MG63 (cell line): ENCODE results near the gene STRA6. TPM values are rescaled to one million over a fixed set of nuclear protein-coding genes. Genes with fewer than 3 reads are reported as not detected.
A peak's percentile ranks its signal among the peaks of the same experiment; 100 is the strongest.
"Not testable (repeated sequence)": the region's sequence is repeated elsewhere in the genome, so short reads cannot be mapped to it uniquely, and the experiment has no call there.

ENCODE experiments used
- DNase-seq: peaks from one replicate; pipeline ENCODE4 v3.0.0-alpha.2; 2020
- H3K27me3 ChIP-seq: fragments of 250-450 bp; sonication (Bioruptor Pico); 2 replicates; pipeline ENCODE4 v1.5.1; 2020; ENCODE audit warnings: mild to moderate bottlenecking, moderate library complexity
- H3K36me3 ChIP-seq: fragments of 250-450 bp; sonication (Bioruptor Pico); 2 replicates; pipeline ENCODE4 v1.5.1; 2020; ENCODE audit warnings: mild to moderate bottlenecking, moderate library complexity
- H3K4me3 ChIP-seq: fragments of 250-450 bp; sonication (Bioruptor Pico); 2 replicates; pipeline ENCODE4 v1.5.1; 2020; ENCODE audit warnings: mild to moderate bottlenecking, moderate library complexity
- H3K9me3 ChIP-seq: fragments of 250-450 bp; sonication (Bioruptor Pico); 2 replicates; pipeline ENCODE4 v1.5.1; 2020; ENCODE audit warnings: mild to moderate bottlenecking, moderate library complexity
- total RNA-seq: library from RNA; depleted of rRNA; stranded (reverse); fragments of >200 nt; shearing (Covaris generic); gene quantifications from 2 replicates; pipeline ENCODE4 v1.2.3, GENCODE V29; 2014; ENCODE audit warnings: low replicate concordance

STRA6 gene
- total RNA-seq, 1 experiment from 2014 or later: 1.4 TPM

- H3K27me3 ChIP-seq: no peaks in the 10 kb centered on the region
- H3K4me3 ChIP-seq: no peak overlapping the region
- no peaks in the 10 kb centered on the region for H3K36me3 ChIP-seq
- H3K9me3 ChIP-seq: no peaks in the 10 kb centered on the region
- DNase-seq: no peak
Measured at GRCh38 chr15:74165461-74165860, 37.1 kb downstream of the STRA6 start.

- not testable (repeated sequence) for H3K27me3 ChIP-seq, H3K4me3 ChIP-seq, H3K36me3 ChIP-seq, H3K9me3 ChIP-seq, DNase-seq
Measured at GRCh38 chr15:74162195-74162536, 40.4 kb downstream of the STRA6 start.

GRCh38 chr15:74160390-74160789 lies 42.2 kb downstream of the STRA6 start:
- DNase-seq, H3K9me3 ChIP-seq, H3K4me3 ChIP-seq, H3K27me3 ChIP-seq, H3K36me3 ChIP-seq: not testable (repeated sequence)

- H3K27me3 ChIP-seq: no peaks in the 10 kb centered on the region
- DNase-seq: no peak
- H3K9me3 ChIP-seq: no peaks in the 10 kb centered on the region
- H3K36me3 ChIP-seq: no peaks in the 10 kb centered on the region
- H3K4me3 ChIP-seq: no peak overlapping the region
Measured at GRCh38 chr15:74159773-74160172, 42.8 kb downstream of the STRA6 start.

GRCh38 chr15:74158855-74159650 lies 43.5 kb downstream of the STRA6 start:
- DNase-seq: no peak
- H3K27me3 ChIP-seq: no peaks in the 10 kb centered on the region

GRCh38 chr15:74157868-74158827 lies 44.4 kb downstream of the STRA6 start:
- DNase-seq: no peak
- no peak overlapping the region for H3K4me3 ChIP-seq
- H3K27me3 ChIP-seq: no peaks in the 10 kb centered on the region
- no peaks in the 10 kb centered on the region for H3K9me3 ChIP-seq
- no peaks in the 10 kb centered on the region for H3K36me3 ChIP-seq

More at GRCh38 chr15:74158855-74159650, 43.5 kb downstream of the STRA6 start:
- no peaks in the 10 kb centered on the region for H3K36me3 ChIP-seq
- H3K4me3 ChIP-seq: no peak overlapping the region
- H3K9me3 ChIP-seq: no peaks in the 10 kb centered on the region

- Histone ChIP-seq H3K4me3 (no peak overlapping the region), H3K36me3 (no peaks in the 10 kb centered on the region), H3K27me3 (no peaks in the 10 kb centered on the region), H3K9me3 (no peaks in the 10 kb centered on the region)
- no peak for DNase-seq
Measured at GRCh38 chr15:74156678-74157411, 45.7 kb downstream of the STRA6 start.

- Histone ChIP-seq H3K9me3 (no peaks in the 10 kb centered on the region), H3K4me3 (no peak overlapping the region), H3K27me3 (no peaks in the 10 kb centered on the region), H3K36me3 (no peaks in the 10 kb centered on the region)
- no peak for DNase-seq
Measured at GRCh38 chr15:74155766-74156417, 46.7 kb downstream of the STRA6 start.

- H3K9me3 ChIP-seq: peaks cover 2% of the 10 kb centered on the region; the same call in 1 of the 2 replicates
- DNase-seq: no peak
- no peak overlapping the region for H3K4me3 ChIP-seq
- no peaks in the 10 kb centered on the region for H3K36me3 ChIP-seq
- H3K27me3 ChIP-seq: 0 out of 2 replicates have a peak, but pooled peaks cover 10% of the 10 kb centered on the region
Measured at GRCh38 chr15:74147051-74147450, 55.5 kb downstream of the STRA6 start.

- Histone ChIP-seq H3K27me3 (0 out of 2 replicates have a peak, but pooled peaks cover 10% of the 10 kb centered on the region), H3K9me3 (peaks cover 2% of the 10 kb centered on the region; the same call in 1 of the 2 replicates), H3K4me3 (no peak overlapping the region), H3K36me3 (no peaks in the 10 kb centered on the region)
- no peak for DNase-seq
Measured at GRCh38 chr15:74146277-74146800, 56.2 kb downstream of the STRA6 start.

GRCh38 chr15:74144153-74144775 lies 58.3 kb downstream of the STRA6 start:
- Histone ChIP-seq H3K4me3 (no peak overlapping the region), H3K9me3 (peaks cover 2% of the 10 kb centered on the region; the same call in 1 of the 2 replicates), H3K27me3 (0 out of 2 replicates have a peak, but pooled peaks cover 10% of the 10 kb centered on the region), H3K36me3 (no peaks in the 10 kb centered on the region)
- DNase-seq: no peak

GRCh38 chr15:74141591-74141990 lies 61.0 kb downstream of the STRA6 start:
- H3K27me3 ChIP-seq: 0 out of 2 replicates have a peak, but pooled peaks cover 4% of the 10 kb centered on the region
- DNase-seq: no peak

GRCh38 chr15:74138642-74139041 lies 63.9 kb downstream of the STRA6 start:
- no peaks in the 10 kb centered on the region for H3K36me3 ChIP-seq
- H3K4me3 ChIP-seq: no peak overlapping the region
- DNase-seq: no peak
- no peaks in the 10 kb centered on the region for H3K27me3 ChIP-seq
- H3K9me3 ChIP-seq: no peaks in the 10 kb centered on the region

More at GRCh38 chr15:74141591-74141990, 61.0 kb downstream of the STRA6 start:
- no peaks in the 10 kb centered on the region for H3K9me3 ChIP-seq
- H3K36me3 ChIP-seq: no peaks in the 10 kb centered on the region
- H3K4me3 ChIP-seq: no peak overlapping the region

- peaks cover 7% of the 10 kb centered on the region; the same call in 1 of the 2 replicates for H3K27me3 ChIP-seq
- H3K9me3 ChIP-seq: no peaks in the 10 kb centered on the region
- no peaks in the 10 kb centered on the region for H3K36me3 ChIP-seq
- no peak for DNase-seq
- H3K4me3 ChIP-seq: no peak overlapping the region
Measured at GRCh38 chr15:74137537-74137894, 65.1 kb downstream of the STRA6 start.

- Histone ChIP-seq H3K27me3 (peaks cover 9% of the 10 kb centered on the region; the same call in 1 of the 2 replicates), H3K36me3 (no peaks in the 10 kb centered on the region), H3K9me3 (no peaks in the 10 kb centered on the region), H3K4me3 (peak overlapping the region; percentile 53)
- DNase-seq: no peak
Measured at GRCh38 chr15:74136814-74137536, 65.6 kb downstream of the STRA6 start.
